Chondrocyte (in vitro differentiated cells): Measurements from ENCODE around the gene COX20. TPM values are rescaled to one million over a fixed set of nuclear protein-coding genes. Genes with fewer than 3 reads are reported as not detected.

Experiments
- DNase-seq: peaks from one replicate; pipeline ENCODE4 v3.0.0; 2021; ENCODE audit warnings: mixed read lengths, low spot score
- H3K27ac Mint-ChIP-seq: one replicate; pipeline ENCODE4 v1.8.0; 2021; ENCODE audit warnings: mild to moderate bottlenecking, moderate library complexity, mixed read lengths; ENCODE audit not compliant: unreplicated experiment
- H3K27me3 Mint-ChIP-seq: 2 replicates; pipeline ENCODE4 v1.8.0; 2021; ENCODE audit warnings: low read depth, mixed read lengths
- H3K36me3 Mint-ChIP-seq: 2 replicates; pipeline ENCODE4 v1.8.0; 2021; ENCODE audit warnings: low read depth, mixed read lengths
- H3K4me1 Mint-ChIP-seq: 2 replicates; pipeline ENCODE4 v1.8.0; 2021; ENCODE audit warnings: low read depth, mild to moderate bottlenecking, mixed read lengths
- H3K4me3 Mint-ChIP-seq: one replicate; pipeline ENCODE4 v1.8.0; 2021; ENCODE audit warnings: mild to moderate bottlenecking, moderate library complexity, mixed read lengths; ENCODE audit not compliant: unreplicated experiment
- H3K9me3 Mint-ChIP-seq: 2 replicates; pipeline ENCODE4 v1.8.0; 2021; ENCODE audit warnings: low read depth, mixed read lengths
- total RNA-seq: library from RNA; stranded (reverse); gene quantifications from 3 replicates; pipeline ENCODE4 v1.2.1, GENCODE V29; 2021
- TF ChIP-seq, protein P1 (sequence below): fragments of 200-600 bp; sonication (generic); IDR thresholded peaks from 2 replicates; pipeline ENCODE4 v1.5.0; 2021; ENCODE audit warnings: antibody characterized with exemption, mild to moderate bottlenecking, moderate library complexity

Gene COX20
- total RNA-seq, 1 donor from 2014 or later = 36.6 TPM

DNA sequence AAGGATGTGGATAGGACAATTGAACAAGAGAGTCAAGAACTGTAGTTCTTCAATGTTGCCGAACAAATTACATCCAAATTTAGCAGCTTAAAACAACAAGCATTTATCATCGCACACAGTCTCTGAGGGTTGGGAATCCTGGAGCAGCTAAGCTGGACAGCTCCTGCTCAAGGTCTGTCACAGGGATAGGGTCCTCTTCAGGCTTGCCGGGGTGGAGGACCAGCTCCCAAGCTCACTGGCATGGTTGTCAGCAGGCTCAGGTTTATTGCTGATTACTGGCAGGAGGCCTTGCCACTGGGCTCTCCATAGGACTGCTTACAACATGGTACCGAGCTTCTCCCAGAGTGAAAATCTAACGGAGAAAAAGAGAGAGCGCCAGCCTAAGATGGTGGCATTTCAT is 22.1 kb upstream of the COX20 start:
- no peak overlapping the region for H3K4me3 Mint-ChIP-seq
- no peak for DNase-seq
- TF ChIP-seq, protein P1, sequence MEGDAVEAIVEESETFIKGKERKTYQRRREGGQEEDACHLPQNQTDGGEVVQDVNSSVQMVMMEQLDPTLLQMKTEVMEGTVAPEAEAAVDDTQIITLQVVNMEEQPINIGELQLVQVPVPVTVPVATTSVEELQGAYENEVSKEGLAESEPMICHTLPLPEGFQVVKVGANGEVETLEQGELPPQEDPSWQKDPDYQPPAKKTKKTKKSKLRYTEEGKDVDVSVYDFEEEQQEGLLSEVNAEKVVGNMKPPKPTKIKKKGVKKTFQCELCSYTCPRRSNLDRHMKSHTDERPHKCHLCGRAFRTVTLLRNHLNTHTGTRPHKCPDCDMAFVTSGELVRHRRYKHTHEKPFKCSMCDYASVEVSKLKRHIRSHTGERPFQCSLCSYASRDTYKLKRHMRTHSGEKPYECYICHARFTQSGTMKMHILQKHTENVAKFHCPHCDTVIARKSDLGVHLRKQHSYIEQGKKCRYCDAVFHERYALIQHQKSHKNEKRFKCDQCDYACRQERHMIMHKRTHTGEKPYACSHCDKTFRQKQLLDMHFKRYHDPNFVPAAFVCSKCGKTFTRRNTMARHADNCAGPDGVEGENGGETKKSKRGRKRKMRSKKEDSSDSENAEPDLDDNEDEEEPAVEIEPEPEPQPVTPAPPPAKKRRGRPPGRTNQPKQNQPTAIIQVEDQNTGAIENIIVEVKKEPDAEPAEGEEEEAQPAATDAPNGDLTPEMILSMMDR = no peak
- no peak overlapping the region for H3K27ac Mint-ChIP-seq
- peaks cover 4% of the 10 kb centered on the region for H3K4me1 Mint-ChIP-seq
- H3K36me3 Mint-ChIP-seq = peaks cover 3% of the 10 kb centered on the region
- H3K9me3 Mint-ChIP-seq = no peaks in the 10 kb centered on the region
- peaks cover 17% of the 10 kb centered on the region for H3K27me3 Mint-ChIP-seq

DNA sequence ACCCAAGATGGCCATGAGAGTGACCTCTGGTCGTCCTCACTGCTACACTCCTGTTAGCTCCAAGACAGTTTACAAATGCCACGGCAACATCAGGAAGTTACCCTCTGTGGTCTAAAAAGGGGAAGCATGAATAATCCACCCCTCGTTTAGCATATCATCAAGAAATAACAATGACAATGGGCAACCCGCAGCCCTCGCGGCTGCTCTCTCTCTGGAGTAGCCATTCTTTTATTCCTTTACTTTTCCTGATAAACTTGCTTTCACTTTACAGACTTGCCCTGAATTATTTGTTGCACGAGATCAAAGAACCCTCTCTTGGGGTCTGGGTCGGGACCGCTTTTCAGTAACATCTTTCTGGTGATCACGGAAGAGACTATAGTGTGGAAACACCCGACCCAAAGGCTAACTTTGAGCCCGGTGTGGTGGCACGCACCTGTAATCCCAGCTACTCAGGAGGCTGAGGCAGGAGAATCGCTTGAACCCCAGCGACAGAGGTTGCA is 19.8 kb upstream of the COX20 start:
- Mint-ChIP-seq H3K36me3 (peaks cover 2% of the 10 kb centered on the region), H3K4me3 (no peak overlapping the region), H3K4me1 (peaks cover 9% of the 10 kb centered on the region), H3K27me3 (peaks cover 17% of the 10 kb centered on the region), H3K27ac (no peak overlapping the region), H3K9me3 (no peaks in the 10 kb centered on the region)
- DNase-seq = no peak
- TF ChIP-seq, protein P1 = no peak

DNA sequence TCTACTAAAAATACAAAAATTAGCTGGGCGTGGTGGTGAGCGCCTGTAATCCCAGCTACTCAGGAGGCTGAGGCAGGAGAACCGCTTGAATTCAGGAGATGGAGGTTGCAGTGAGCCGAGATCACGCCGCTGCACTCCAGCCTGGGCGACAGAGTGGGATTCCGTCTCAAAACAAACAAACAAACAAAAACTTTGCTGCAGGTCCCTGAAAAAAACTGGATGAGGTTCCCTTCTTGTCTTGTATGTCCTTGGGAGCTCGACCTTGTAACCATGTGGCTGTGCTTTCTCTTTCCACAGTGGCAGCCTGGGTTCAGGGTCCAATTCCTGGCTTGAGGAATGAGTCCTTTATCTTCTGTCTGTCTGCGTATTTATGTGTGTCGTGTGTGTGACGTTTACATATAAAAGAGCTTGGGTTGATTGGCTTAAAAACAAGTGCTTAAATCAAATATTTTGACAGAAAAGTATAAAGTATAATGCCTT is 18.0 kb upstream of the COX20 start:
- no peak overlapping the region for H3K27ac Mint-ChIP-seq
- H3K36me3 Mint-ChIP-seq = peaks cover 2% of the 10 kb centered on the region
- no peaks in the 10 kb centered on the region for H3K9me3 Mint-ChIP-seq
- no peak for DNase-seq
- no peak overlapping the region for H3K4me3 Mint-ChIP-seq
- TF ChIP-seq, protein P1 = no peak
- H3K27me3 Mint-ChIP-seq = peaks cover 17% of the 10 kb centered on the region
- H3K4me1 Mint-ChIP-seq = peaks cover 9% of the 10 kb centered on the region

- DNase-seq = no peak
These were observed 15.3 kb upstream of the COX20 start for GRCh38 chr1:244820131-244820530.

DNA sequence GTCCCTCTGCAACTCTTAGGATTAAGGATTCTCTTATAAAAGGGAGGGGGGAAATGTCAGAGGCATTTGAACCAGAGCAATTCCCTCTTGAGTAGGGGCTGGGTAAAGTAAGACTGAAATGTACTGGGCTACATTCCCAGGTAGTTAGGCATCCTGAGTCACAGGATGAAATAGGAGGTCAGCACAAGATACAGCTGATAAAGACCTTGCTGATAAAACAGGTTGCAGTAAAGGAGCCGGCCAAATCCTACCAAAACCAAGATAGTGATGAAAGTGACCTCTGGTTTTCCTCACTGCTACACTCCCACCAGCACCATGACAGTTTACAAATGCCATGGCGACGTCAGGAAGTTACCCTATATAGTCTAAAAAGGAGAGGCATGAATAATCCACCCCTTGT is 14.3 kb upstream of the COX20 start:
- TF ChIP-seq, protein P1 = no peak
- no peak overlapping the region for H3K4me3 Mint-ChIP-seq
- peaks cover 5% of the 10 kb centered on the region for H3K4me1 Mint-ChIP-seq
- DNase-seq = no peak
- H3K27ac Mint-ChIP-seq = no peak overlapping the region
- no peaks in the 10 kb centered on the region for H3K9me3 Mint-ChIP-seq
- peaks cover 5% of the 10 kb centered on the region for H3K27me3 Mint-ChIP-seq
- H3K36me3 Mint-ChIP-seq = peaks cover 2% of the 10 kb centered on the region

More at GRCh38 chr1:244820131-244820530, 15.3 kb upstream of the COX20 start:
- no peak overlapping the region for H3K27ac Mint-ChIP-seq
- no peaks in the 10 kb centered on the region for H3K9me3 Mint-ChIP-seq
- peaks cover 12% of the 10 kb centered on the region for H3K27me3 Mint-ChIP-seq
- peaks cover 9% of the 10 kb centered on the region for H3K4me1 Mint-ChIP-seq
- TF ChIP-seq, protein P1 = no peak
- H3K4me3 Mint-ChIP-seq = no peak overlapping the region
- peaks cover 2% of the 10 kb centered on the region for H3K36me3 Mint-ChIP-seq
